ENCODE results near the gene GCC2. TPM values are rescaled to one million over a fixed set of nuclear protein-coding genes. Genes with fewer than 3 reads are reported as not detected.

The GCC2 gene
- total and polyA plus RNA-seq, 9 of the 15 experiments (the other 6 are each of a cell fraction or from before 2014, with no cell fraction given), result 11.4 to 35.7 (median 19.9) TPM

GRCh38 chr2:108448678-108449409 is at the start of gene GCC2 (continued):
- TF ChIP-seq ZBTB33 (CRISPR knock-in tag; IDR thresholded peaks at IDR 0.05) (0 out of 2 replicates have a peak, but pooled peaks have one; percentile 8), ARNT (IDR thresholded peaks at IDR 0.05) (no peak), SP2 (IDR thresholded peaks at IDR 0.05; ENCODE audit: extremely low read depth, low read depth, low read length, poor library complexity, severe bottlenecking) (peak; percentile 26), ZNF511 (CRISPR knock-in tag; IDR thresholded peaks at IDR 0.05) (no peak), ZNF197 (CRISPR knock-in tag; IDR thresholded peaks at IDR 0.05; ENCODE audit: low read depth) (no peak), ZNF134 (CRISPR knock-in tag; conservative IDR thresholded peaks at IDR 0.05) (no peak), CREB5 (CRISPR knock-in tag; IDR thresholded peaks at IDR 0.05) (no peak), ZNF707 (CRISPR knock-in tag; conservative IDR thresholded peaks at IDR 0.05) (no peak), DLX4 (CRISPR knock-in tag; IDR thresholded peaks at IDR 0.05) (no peak), CBX1 (IDR thresholded peaks at IDR 0.05; ENCODE audit: low read depth) (peak; percentile 25; the same call in 1 of the 2 replicates), SOX6 (IDR thresholded peaks at IDR 0.05) (no peak; the same call in 1 of the 2 replicates), L3MBTL2 (IDR thresholded peaks at IDR 0.05) (no peak), MCM7 (IDR thresholded peaks at IDR 0.05) (no peak), ERF (CRISPR knock-in tag; IDR thresholded peaks at IDR 0.05) (no peak), TOE1 (IDR thresholded peaks at IDR 0.05; ENCODE audit: borderline replicate concordance) (no peak), TOE1 (CRISPR knock-in tag; IDR thresholded peaks at IDR 0.05; ENCODE audit: borderline replicate concordance, low read depth) (0 out of 2 replicates have a peak, but pooled peaks have one; percentile 54), LCOR (CRISPR knock-in tag; IDR thresholded peaks at IDR 0.05) (no peak), HNRNPK (IDR thresholded peaks at IDR 0.05; ENCODE audit: low read depth, low read length, poor library complexity, severe bottlenecking) (no peak), FOSL1 (tag; conservative IDR thresholded peaks at IDR 0.05) (no peak), RHOXF2B (CRISPR knock-in tag; conservative IDR thresholded peaks at IDR 0.05) (no peak), ZNF436 (CRISPR knock-in tag; IDR thresholded peaks at IDR 0.05) (no peak)
- TF ChIP-seq, protein P1, sequence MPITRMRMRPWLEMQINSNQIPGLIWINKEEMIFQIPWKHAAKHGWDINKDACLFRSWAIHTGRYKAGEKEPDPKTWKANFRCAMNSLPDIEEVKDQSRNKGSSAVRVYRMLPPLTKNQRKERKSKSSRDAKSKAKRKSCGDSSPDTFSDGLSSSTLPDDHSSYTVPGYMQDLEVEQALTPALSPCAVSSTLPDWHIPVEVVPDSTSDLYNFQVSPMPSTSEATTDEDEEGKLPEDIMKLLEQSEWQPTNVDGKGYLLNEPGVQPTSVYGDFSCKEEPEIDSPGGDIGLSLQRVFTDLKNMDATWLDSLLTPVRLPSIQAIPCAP (CRISPR knock-in tag; IDR thresholded peaks at IDR 0.05; ENCODE audit: borderline replicate concordance), result no peak
